HG03064 (cell line): Measurements from ENCODE around the gene SSR4.

ENCODE experiments used
- ATAC-seq: cut with Tn5 transposase; IDR thresholded peaks from one replicate; pipeline ENCODE4 v1.9.1; 2021; ENCODE audit warnings: low read depth; ENCODE audit not compliant: unreplicated experiment

Gene SSR4

GRCh38 chrX:153828308-153828707 is 33.8 kb downstream of the SSR4 start:
- ATAC-seq = no peak

- no peak for ATAC-seq
These were observed 34.5 kb downstream of the SSR4 start for GRCh38 chrX:153828723-153829548.

- no peak for ATAC-seq
These were observed 35.0 kb downstream of the SSR4 start for GRCh38 chrX:153829549-153829798.

GRCh38 chrX:153829799-153830639 is 35.6 kb downstream of the SSR4 start, which contains the start of gene PDZD4:
Gene PDZD4, minus strand, starts transcription at chrX:153830544. Its CDS starts 246 bp downstream, at chrX:153830298.
- no peak for ATAC-seq

GRCh38 chrX:153830640-153831428 is 36.4 kb downstream of the SSR4 start:
- ATAC-seq = no peak

GRCh38 chrX:153831429-153832150 is 37.1 kb downstream of the SSR4 start:
- ATAC-seq = no peak

- ATAC-seq = no peak
These were observed 38.3 kb downstream of the SSR4 start for GRCh38 chrX:153832728-153833127.

GRCh38 chrX:153836921-153837320 is 42.5 kb downstream of the SSR4 start:
- no peak for ATAC-seq

- no peak for ATAC-seq
These were observed 50.1 kb downstream of the SSR4 start for GRCh38 chrX:153844509-153845082.

GRCh38 chrX:153845195-153845594 is 50.7 kb downstream of the SSR4 start:
- no peak for ATAC-seq

GRCh38 chrX:153845842-153846241 is 51.4 kb downstream of the SSR4 start:
- ATAC-seq = no peak
